GM21423 (cell line): Measurements from ENCODE around the gene HHIP.

Source experiments
- ATAC-seq: cut with Tn5 transposase; IDR thresholded peaks from one replicate; pipeline ENCODE4 v1.9.1; 2021; ENCODE audit warnings: mild to moderate bottlenecking, moderate library complexity; ENCODE audit not compliant: unreplicated experiment

HHIP gene

GRCh38 chr4:144645631-144646522, at the start of gene HHIP:
Gene HHIP, plus strand, starts transcription at chr4:144646156. Its CDS starts 520 bp downstream, at chr4:144646676.
- ATAC-seq, result peak; percentile 41

- ATAC-seq, result no peak
Measured at GRCh38 chr4:144597171-144597570, 48.8 kb upstream of the HHIP start.

- no peak for ATAC-seq
Measured at GRCh38 chr4:144599621-144600020, 46.3 kb upstream of the HHIP start.

GRCh38 chr4:144611850-144612249, 34.1 kb upstream of the HHIP start:
- ATAC-seq, result peak; percentile 65

- ATAC-seq, result no peak
Measured at GRCh38 chr4:144614850-144615585, 30.9 kb upstream of the HHIP start.

- no peak for ATAC-seq
Measured at GRCh38 chr4:144621681-144622080, 24.3 kb upstream of the HHIP start.

- no peak for ATAC-seq
Measured at GRCh38 chr4:144627663-144628076, 18.3 kb upstream of the HHIP start.

- ATAC-seq, result no peak
Measured at GRCh38 chr4:144633215-144633614, 12.7 kb upstream of the HHIP start.

GRCh38 chr4:144634978-144635747, 10.8 kb upstream of the HHIP start:
- peak; percentile 100 for ATAC-seq

- no peak for ATAC-seq
Measured at GRCh38 chr4:144644368-144645101, 1.4 kb upstream of the HHIP start.

- no peak for ATAC-seq
Measured at GRCh38 chr4:144645102-144645630, 790 bp upstream of the HHIP start.

- ATAC-seq, result no peak
Measured at GRCh38 chr4:144646523-144647094, 653 bp downstream of the HHIP start.

GRCh38 chr4:144647095-144647561, 1.2 kb downstream of the HHIP start:
- no peak for ATAC-seq

GRCh38 chr4:144647590-144647989, 1.6 kb downstream of the HHIP start:
- ATAC-seq, result no peak

GRCh38 chr4:144648042-144648441, 2.1 kb downstream of the HHIP start:
- no peak for ATAC-seq

- ATAC-seq, result no peak
Measured at GRCh38 chr4:144649646-144650045, 3.7 kb downstream of the HHIP start.

GRCh38 chr4:144650311-144651005, 4.5 kb downstream of the HHIP start:
- no peak for ATAC-seq

GRCh38 chr4:144653781-144654545, 8.0 kb downstream of the HHIP start:
- ATAC-seq, result no peak
